ENCODE results near the gene TRIM24.
"Not testable (repeated sequence)": the region's sequence is repeated elsewhere in the genome, so short reads cannot be mapped to it uniquely, and the experiment has no call there.

TRIM24 gene

DNA sequence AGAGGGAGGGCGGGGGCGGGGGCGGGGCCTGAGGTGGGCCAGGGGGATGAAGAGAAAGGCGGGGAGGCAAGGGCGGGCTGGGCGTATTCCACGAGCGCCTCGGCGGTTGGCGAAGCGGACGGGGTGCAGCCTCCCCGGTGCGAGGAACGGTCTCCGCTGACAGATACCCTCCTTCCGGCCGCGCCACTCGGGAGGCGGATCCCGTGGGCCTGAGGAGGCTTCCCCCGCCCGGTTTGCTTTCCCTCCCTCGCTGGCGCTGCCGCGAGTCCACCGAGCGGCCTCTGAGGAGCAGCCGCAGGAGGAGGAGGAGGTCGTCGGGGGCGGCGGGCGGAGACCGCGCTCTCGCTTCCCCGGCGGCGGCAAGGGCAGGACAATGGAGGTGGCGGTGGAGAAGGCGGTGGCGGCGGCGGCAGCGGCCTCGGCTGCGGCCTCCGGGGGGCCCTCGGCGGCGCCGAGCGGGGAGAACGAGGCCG, at the start of gene TRIM24:
TRIM24 (plus strand) TSS at position 84 of the 473 bp plus-strand sequence; CDS start at position 374, 290 bp downstream.
- no peak for DNase-seq

DNA sequence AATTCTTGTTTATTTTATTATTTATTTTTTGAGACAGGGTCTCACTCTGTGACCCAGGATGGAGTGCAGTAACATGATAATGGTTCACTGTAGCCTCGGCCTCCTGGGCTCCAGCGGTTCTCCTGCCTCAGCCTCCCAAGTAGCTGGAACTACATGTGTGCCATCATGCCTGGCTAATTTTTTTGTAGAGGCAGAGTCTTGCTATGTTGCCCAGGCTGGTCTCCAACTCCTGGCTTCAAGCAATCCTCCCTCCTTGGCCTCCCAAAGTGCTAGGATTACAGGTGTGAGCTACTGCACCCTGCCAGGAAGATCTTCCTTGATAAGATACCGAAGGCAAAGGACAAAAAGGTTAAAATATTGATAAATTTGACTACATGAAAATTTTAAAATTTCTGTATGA, 48.0 kb upstream of the TRIM24 start:
- not testable (repeated sequence) for DNase-seq

- not testable (repeated sequence) for DNase-seq
Measured at GRCh38 chr7:138412921-138413320, 47.1 kb upstream of the TRIM24 start.

GRCh38 chr7:138417078-138417700, 42.9 kb upstream of the TRIM24 start:
- no peak for DNase-seq

DNA sequence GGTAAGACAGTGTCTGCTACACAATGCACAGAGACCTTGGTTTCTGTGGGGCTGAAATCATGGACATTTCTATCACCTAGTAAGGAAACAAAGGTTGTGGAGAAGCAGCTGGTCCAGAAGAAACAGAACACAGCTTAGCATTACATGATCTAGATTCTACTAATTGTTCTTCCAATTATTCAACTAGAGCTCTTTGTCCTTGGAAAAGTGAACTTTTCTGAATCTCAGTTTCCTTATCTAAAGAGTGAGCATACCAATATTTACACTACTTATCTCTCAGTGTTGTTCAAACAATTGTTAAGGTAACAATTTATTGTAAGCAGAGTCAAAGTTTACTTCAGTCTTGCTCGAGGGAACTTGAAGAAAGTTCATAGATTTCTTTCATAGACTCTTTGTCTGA, 42.3 kb upstream of the TRIM24 start:
- no peak for DNase-seq

DNA sequence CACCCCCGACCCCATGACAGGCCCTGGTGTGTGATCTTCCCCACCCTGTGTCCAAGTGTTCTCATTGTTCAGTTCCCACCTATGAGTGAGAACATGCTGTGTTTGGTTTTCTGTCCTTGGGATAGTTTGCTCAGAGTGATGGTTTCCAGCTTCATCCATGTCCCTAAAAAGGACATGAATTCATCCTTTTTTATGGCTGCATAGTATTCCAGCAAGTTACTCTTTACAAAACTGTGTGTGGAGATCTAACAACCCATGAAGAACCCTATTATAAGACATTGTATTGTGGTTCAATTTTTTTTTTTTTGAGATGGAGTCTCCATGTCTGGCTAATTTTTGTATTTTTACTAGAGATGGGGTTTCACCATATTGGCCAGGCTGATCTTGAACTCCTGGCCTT, 41.7 kb upstream of the TRIM24 start:
- not testable (repeated sequence) for DNase-seq

DNA sequence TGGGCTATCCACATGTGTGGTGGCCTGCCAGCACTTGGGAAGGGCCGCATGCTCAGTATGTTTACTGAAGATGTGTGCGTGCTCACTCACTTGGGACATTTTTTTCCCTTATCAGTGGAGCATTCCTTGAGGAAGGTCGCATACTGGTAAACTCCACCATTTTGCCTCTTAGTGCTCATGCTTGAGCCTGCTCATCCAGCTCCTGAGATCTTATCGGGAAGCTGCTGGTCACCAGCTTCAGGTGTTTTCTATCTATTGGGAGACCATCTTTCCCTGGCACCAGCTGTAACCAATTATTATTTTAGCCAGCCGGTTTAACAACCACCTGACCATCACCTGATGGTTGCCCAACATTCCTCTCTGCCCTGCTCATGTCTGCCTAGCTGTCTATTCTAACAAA, 35.0 kb upstream of the TRIM24 start:
- DNase-seq: no peak

GRCh38 chr7:138429577-138430250, 30.3 kb upstream of the TRIM24 start:
- no peak for DNase-seq

DNA sequence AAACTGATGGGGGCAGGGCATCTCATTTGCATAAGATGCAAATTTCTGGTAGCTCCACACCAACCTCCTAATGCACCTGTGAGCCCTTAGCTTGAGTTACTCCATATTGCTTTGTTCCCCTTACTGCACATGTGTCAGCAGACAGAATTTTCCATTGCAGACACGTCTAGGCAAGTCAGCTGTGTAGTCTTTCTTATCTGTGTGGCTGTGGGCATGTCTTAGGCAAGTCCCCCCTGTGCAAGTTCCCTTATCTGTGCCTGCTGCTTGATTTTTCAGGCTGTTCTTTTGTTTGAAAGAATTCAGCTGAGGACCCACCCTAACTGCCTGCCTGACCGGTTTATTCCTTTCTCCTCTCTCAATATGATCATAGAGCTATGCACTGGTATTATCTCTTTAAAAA, 28.5 kb upstream of the TRIM24 start:
- no peak for DNase-seq

- DNase-seq: no peak
Measured at GRCh38 chr7:138433583-138434443, 26.2 kb upstream of the TRIM24 start.

GRCh38 chr7:138434597-138435019, 25.5 kb upstream of the TRIM24 start:
- no peak for DNase-seq

DNA sequence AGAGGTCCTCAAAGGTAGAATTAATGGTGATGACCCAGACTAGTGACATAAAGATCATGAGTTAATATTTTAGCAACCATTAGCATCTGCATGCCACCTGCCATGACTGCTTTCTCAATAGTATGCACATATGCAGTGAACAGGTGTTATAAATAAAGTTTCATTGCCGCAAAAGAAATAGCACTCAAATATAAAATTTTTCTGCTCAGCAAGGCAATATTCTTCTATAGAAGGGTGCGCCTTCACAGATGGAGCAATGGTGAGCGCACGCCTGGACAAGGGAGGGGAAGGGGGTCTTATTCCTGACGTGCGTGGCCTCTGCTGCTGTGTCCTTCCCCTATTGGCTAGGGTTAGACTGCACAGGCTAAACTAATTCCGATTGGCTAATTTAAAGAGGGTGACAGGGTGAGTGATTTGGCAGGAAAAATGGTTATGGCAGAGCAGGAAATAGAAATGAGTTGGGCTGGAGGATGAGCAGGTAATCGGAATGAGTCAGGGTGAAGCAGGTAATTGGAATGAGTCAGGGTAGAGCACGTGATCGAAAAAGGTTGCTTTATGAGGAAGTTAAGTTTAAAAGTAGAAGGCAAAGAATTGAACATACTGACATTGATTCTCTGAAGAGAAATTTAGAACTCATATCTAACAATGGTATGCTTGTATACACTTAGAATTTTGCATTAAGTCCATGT, 24.7 kb upstream of the TRIM24 start:
- no peak for DNase-seq

DNA sequence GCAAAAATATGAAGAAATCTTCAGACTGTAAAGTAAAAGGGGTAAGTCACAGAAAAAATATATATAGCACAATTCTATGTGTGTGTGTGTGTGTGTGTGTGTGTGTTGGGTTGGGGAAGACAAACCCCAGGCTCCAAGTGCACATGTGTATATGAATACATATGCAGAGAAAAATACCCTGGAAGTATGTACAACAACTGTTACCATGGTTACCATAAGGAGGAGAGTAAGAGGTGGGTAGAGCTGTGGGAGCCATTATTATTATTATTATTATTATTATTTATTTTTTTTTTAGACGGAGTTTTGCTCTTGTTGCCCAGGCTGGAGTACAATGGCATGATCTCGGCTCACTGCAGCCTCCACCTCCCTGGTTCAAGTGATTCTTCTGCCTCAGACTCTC, 23.7 kb upstream of the TRIM24 start:
- DNase-seq: no peak

- no peak for DNase-seq
Measured at GRCh38 chr7:138440460-138440859, 19.6 kb upstream of the TRIM24 start.

DNA sequence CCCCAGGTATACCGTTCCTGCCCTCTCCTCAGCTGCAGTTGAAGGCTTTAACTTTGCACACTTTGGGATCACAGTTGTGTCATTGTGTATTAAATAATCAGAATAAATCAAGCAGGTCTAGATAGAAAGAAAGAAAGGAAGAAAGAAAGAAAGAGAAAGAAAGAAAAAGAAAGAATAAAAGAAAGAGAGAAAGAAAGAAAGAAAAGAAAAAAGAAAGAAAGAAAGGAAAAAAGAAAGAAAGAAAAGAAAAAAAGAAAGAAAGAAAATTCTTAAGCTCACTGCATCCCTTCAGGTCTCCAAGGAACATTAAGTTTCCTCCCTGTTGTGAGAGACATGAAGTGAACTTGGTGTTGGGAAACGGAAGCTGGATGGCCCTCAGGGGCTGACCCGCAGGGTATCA, 17.2 kb upstream of the TRIM24 start:
- no peak for DNase-seq

DNA sequence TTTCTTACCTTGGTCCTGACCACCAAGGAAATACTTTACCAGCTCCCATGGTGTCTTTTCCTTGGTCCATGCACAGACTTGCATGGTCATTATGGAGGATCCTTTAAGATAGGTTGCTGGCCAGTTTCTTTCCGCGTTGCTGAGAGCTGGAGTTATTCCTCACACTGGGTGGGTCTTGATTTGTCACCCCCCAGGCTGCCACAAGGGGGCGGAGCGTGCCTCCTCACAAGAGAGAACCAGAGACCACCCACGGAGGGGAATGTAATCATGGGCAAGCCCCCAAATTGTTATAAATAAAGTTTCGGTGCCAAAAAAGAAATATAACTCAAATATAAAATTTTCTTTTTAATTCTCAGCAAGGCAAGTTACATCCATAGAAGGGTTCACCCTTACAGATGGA, 10.5 kb upstream of the TRIM24 start:
- DNase-seq: no peak

DNA sequence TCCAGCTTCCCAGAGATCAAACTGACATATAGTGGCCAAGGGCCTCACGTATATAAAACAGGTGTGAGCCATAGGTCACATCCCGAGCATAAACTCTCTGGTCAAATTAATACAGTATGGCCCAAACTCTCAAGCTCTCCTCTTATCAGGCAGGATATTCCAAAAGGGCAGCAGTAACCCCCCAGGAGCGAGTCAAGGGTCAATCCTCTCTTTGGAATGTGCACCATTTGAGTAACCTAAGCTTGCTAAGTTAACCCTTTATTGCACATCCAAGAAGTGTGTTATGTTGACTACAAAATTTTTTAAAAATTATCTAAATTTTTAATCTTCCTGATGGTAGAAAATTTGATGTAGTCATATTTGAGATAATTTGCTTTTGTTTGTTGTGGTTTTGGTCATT, 4.5 kb upstream of the TRIM24 start:
- no peak for DNase-seq

DNA sequence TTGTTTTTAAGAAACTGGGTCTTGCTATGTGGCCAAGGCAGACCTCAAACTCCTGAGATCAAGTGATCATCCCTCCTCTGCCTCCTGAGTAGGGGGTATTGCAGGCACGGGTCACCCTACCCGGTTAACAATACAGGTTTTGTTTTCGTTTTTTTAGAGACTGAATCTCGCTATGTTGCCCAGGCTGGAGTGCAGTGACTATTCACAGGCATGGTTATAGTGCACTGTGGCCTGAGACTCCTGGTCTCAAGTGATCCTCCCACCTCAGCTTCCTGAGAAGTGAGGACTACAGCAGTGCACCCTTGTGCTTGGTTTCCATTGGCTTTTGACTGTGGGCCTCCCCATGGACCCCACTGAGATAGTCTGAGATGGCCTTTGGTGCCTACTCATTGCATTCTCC, 3.8 kb upstream of the TRIM24 start:
- DNase-seq: no peak

DNA sequence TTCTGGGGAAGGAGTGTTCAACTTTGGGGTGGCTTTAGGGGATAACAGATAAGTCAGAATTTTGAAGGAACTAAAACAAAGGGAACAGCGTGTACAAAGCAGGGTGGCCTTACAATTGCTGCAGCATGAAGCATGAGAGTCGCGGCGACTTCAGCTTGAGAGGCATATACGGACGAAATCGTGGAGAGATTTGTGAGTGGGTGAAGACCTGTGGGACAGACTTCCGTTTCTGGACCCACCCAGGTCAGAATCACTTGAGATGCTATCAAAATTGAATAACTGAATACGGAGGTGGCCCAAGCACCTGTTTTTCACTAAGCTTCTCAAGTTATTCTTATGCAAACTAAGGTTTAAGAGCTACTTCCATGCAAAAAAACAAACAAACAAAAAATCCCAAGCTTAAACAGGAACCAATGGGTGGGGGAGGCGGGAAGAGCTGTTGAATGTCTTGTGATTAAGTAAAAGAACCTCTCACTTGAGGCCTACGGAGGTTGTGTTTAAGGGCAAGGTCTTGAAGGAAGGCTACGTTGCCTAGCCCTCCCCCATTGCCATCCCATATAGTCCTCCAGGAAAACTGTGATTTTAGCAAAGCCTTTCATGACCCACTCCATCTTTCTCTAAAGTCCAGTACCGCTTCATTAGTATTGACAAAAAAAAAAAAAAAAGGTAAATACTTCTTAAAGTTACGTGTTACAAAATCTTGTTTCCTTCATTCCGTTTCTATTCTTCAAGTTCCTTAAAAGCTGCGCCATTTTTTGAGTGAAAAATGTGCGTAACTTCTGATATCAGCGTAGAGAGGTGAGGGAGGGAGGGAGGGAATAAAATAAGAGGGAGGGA, 1.3 kb upstream of the TRIM24 start:
- no peak for DNase-seq

DNA sequence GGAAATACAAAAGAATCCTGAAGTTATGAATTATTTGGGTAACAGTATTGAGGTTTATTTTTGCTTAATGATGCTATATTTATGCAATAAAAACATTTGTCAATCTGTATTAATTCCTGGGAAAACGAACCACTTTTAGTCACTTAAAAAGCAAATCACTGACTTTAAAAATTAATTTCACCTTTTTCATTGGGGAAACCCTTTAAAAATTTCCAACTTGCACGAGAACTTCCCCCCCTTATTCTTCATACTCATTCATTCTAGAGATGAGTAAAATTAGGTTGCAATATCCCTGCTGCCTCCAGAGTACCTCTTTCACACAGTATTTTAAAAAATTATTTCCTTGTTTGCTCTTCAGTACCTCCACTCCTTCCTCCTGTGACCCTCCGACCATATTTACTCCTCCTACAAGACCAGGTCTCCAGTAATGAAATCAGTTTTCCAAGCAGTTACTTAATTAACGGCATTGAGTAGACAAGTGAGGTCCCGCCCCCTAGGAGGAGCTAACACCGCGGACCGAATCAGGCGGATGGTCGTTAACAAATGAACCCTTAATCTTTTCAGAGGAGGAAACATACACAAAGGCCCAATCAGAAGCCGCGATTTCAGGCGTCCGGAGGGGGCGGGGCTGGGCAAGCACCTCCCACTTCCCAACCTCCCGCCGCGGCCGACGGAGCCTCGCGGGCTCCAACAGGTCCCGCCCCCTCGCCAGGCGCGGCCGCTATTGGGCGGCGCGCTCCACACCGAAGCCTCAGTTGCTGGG, 465 bp upstream of the TRIM24 start:
- DNase-seq: peak; percentile 97
